ENCODE results near the gene ANK2. TPM values are rescaled to one million over a fixed set of nuclear protein-coding genes. Genes with fewer than 3 reads are reported as not detected.

The ANK2 gene
- total RNA-seq, 1 donor from 2014 or later: 11.1 TPM

- TF ChIP-seq CTCF (IDR thresholded peaks at IDR 0.05; ENCODE audit: unreplicated experiment): no peak
- H3K4me3 Mint-ChIP-seq (ENCODE audit: low read depth): no peak overlapping the region
- H3K9me3 Mint-ChIP-seq (ENCODE audit: low read depth): peaks cover 5% of the 10 kb centered on the region
- no peak for DNase-seq (ENCODE audit: low spot score, unreplicated experiment)
- H3K4me1 Mint-ChIP-seq (ENCODE audit: low read depth): no peaks in the 10 kb centered on the region
- H3K27ac Mint-ChIP-seq: no peak overlapping the region
- no peaks in the 10 kb centered on the region for H3K36me3 Mint-ChIP-seq (ENCODE audit: insufficient read depth)
- no peaks in the 10 kb centered on the region for H3K27me3 Mint-ChIP-seq
Measured at GRCh38 chr4:113221990-113222389, 172.5 kb downstream of the ANK2 start.

DNA sequence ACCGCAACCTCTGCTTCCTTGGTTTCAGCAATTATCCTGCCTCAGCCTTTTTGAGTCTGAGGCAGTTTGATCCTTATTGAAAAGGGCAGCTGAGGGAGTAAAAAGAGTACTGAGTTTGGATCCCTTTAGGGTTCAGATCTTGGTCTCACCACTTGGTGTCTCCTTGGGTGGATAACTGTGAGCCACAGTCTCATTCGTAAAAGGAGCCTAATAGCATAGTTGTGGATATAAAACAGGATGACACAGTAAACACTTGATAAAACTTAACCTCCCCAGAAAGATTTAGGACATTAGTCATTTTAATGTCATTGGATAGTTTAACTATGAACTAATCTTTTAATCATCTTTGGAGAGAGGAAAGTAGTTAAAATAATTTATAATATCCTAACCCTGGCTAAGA, 173.0 kb downstream of the ANK2 start:
- no peak for TF ChIP-seq CTCF (IDR thresholded peaks at IDR 0.05; ENCODE audit: unreplicated experiment)
- no peaks in the 10 kb centered on the region for H3K36me3 Mint-ChIP-seq (ENCODE audit: insufficient read depth)

GRCh38 chr4:113223001-113223400, 173.5 kb downstream of the ANK2 start:
- H3K36me3 Mint-ChIP-seq (ENCODE audit: insufficient read depth): no peaks in the 10 kb centered on the region
- no peak overlapping the region for H3K4me3 Mint-ChIP-seq (ENCODE audit: low read depth)
- no peaks in the 10 kb centered on the region for H3K4me1 Mint-ChIP-seq (ENCODE audit: low read depth)
- no peaks in the 10 kb centered on the region for H3K9me3 Mint-ChIP-seq (ENCODE audit: low read depth)
- DNase-seq (ENCODE audit: low spot score, unreplicated experiment): no peak
- no peak overlapping the region for H3K27ac Mint-ChIP-seq
- no peaks in the 10 kb centered on the region for H3K27me3 Mint-ChIP-seq
- no peak for TF ChIP-seq CTCF (IDR thresholded peaks at IDR 0.05; ENCODE audit: unreplicated experiment)

More for the DNA sequence above, 173.0 kb downstream of the ANK2 start:
- no peak overlapping the region for H3K27ac Mint-ChIP-seq
- no peak for DNase-seq (ENCODE audit: low spot score, unreplicated experiment)
- no peaks in the 10 kb centered on the region for H3K27me3 Mint-ChIP-seq
- H3K9me3 Mint-ChIP-seq (ENCODE audit: low read depth): peaks cover 5% of the 10 kb centered on the region
- H3K4me3 Mint-ChIP-seq (ENCODE audit: low read depth): no peak overlapping the region
- no peaks in the 10 kb centered on the region for H3K4me1 Mint-ChIP-seq (ENCODE audit: low read depth)

GRCh38 chr4:113232194-113232593, 182.7 kb downstream of the ANK2 start:
- H3K27ac Mint-ChIP-seq: no peak overlapping the region
- no peaks in the 10 kb centered on the region for H3K27me3 Mint-ChIP-seq
- H3K36me3 Mint-ChIP-seq (ENCODE audit: insufficient read depth): no peaks in the 10 kb centered on the region
- H3K9me3 Mint-ChIP-seq (ENCODE audit: low read depth): no peaks in the 10 kb centered on the region
- no peak for TF ChIP-seq CTCF (IDR thresholded peaks at IDR 0.05; ENCODE audit: unreplicated experiment)
- no peaks in the 10 kb centered on the region for H3K4me1 Mint-ChIP-seq (ENCODE audit: low read depth)
- no peak overlapping the region for H3K4me3 Mint-ChIP-seq (ENCODE audit: low read depth)
- no peak for DNase-seq (ENCODE audit: low spot score, unreplicated experiment)

DNA sequence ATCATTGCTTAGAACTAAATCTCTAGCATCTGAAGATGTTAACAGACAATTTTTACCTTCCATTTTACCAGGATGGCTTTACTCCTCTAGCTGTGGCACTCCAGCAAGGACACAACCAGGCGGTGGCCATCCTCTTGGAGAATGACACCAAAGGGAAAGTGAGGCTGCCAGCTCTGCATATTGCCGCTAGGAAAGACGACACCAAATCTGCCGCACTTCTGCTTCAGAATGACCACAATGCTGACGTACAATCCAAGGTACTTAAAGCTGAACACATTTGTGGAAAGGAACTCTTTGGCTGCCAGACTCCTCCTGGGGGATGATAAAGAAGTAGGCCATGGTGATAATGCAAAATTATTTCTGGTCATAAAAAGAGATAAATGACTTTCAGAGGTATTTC, 187.5 kb downstream of the ANK2 start:
- Mint-ChIP-seq H3K27me3 (no peaks in the 10 kb centered on the region), H3K4me3 (ENCODE audit: low read depth) (no peak overlapping the region), H3K4me1 (ENCODE audit: low read depth) (no peaks in the 10 kb centered on the region), H3K36me3 (ENCODE audit: insufficient read depth) (no peaks in the 10 kb centered on the region), H3K27ac (no peak overlapping the region), H3K9me3 (ENCODE audit: low read depth) (no peaks in the 10 kb centered on the region)
- no peak for DNase-seq (ENCODE audit: low spot score, unreplicated experiment)
- TF ChIP-seq CTCF (IDR thresholded peaks at IDR 0.05; ENCODE audit: unreplicated experiment): no peak
